H9 (cell line): ENCODE results near the gene MBLAC1. TPM values are rescaled to one million over a fixed set of nuclear protein-coding genes. Genes with fewer than 3 reads are reported as not detected.

Experiments used
- DNase-seq: peaks from one replicate; pipeline ENCODE4 v3.0.0-alpha.2; 2017
- H2AFZ ChIP-seq: one replicate; pipeline ENCODE4 v1.6.1; 2013; ENCODE audit warnings: mild to moderate bottlenecking, low read length, control low read depth, moderate library complexity
- H2AK5ac ChIP-seq: 2 replicates; pipeline ENCODE4 v1.6.1; 2013; ENCODE audit warnings: low read length, control low read depth, mixed read lengths; ENCODE audit not compliant: insufficient read length
- H2BK120ac ChIP-seq: one replicate; pipeline ENCODE4 v1.6.1; 2013; ENCODE audit warnings: low read depth, mild to moderate bottlenecking, low read length, control low read depth, inconsistent platforms; ENCODE audit not compliant: poor library complexity, severe bottlenecking
- H2BK12ac ChIP-seq: 2 replicates; pipeline ENCODE4 v1.6.1; 2013; ENCODE audit warnings: low read length, control low read depth, mixed read lengths, low read depth; ENCODE audit not compliant: insufficient read length
- H2BK15ac ChIP-seq: 2 replicates; pipeline ENCODE4 v1.6.1; 2013; ENCODE audit warnings: low read depth, low read length, control low read depth
- H2BK20ac ChIP-seq: one replicate; pipeline ENCODE4 v1.6.1; 2013; ENCODE audit warnings: low read depth, mild to moderate bottlenecking, low read length, control low read depth, inconsistent platforms; ENCODE audit not compliant: poor library complexity, severe bottlenecking
- H2BK5ac ChIP-seq: 2 replicates; pipeline ENCODE4 v1.6.1; 2013; ENCODE audit warnings: low read length, control low read depth, mixed read lengths; ENCODE audit not compliant: insufficient read length
- H3K14ac ChIP-seq: 2 replicates; pipeline ENCODE4 v1.6.1; 2013; ENCODE audit warnings: low read length, control low read depth; ENCODE audit not compliant: insufficient read depth
- H3K18ac ChIP-seq: 2 replicates; pipeline ENCODE4 v1.6.1; 2013; ENCODE audit warnings: low read depth, mild to moderate bottlenecking, mixed read lengths, low read length, control low read depth; ENCODE audit not compliant: insufficient read length
- H3K23ac ChIP-seq: 2 replicates; pipeline ENCODE4 v1.6.1; 2013; ENCODE audit warnings: low read length, control low read depth, mixed read lengths, low read depth; ENCODE audit not compliant: insufficient read length
- H3K23me2 ChIP-seq: 2 replicates; pipeline ENCODE4 v1.6.1; 2013; ENCODE audit warnings: low read depth, mild to moderate bottlenecking, mixed read lengths, low read length, control low read depth; ENCODE audit not compliant: insufficient read length, poor library complexity, severe bottlenecking
- H3K27ac ChIP-seq: 2 replicates; pipeline ENCODE4 v1.5.1; 2013; ENCODE audit warnings: low read length, control low read depth, mixed read lengths, low read depth; ENCODE audit not compliant: insufficient read length
- H3K27me3 ChIP-seq: 2 replicates; pipeline ENCODE4 v1.6.1; 2013; ENCODE audit warnings: low read length, control low read depth, inconsistent platforms; ENCODE audit not compliant: insufficient read depth
- H3K4ac ChIP-seq: 2 replicates; pipeline ENCODE4 v1.6.1; 2013; ENCODE audit warnings: low read depth, mild to moderate bottlenecking, control low read depth, inconsistent platforms, low read length, moderate library complexity
- H3K4me1 ChIP-seq: 2 replicates; pipeline ENCODE4 v1.6.1; 2013; ENCODE audit warnings: low read length, control low read depth, inconsistent platforms; ENCODE audit not compliant: insufficient read depth
- H3K4me2 ChIP-seq: 2 replicates; pipeline ENCODE4 v1.6.1; 2013; ENCODE audit warnings: low read length, control low read depth, mixed read lengths; ENCODE audit not compliant: insufficient read length, insufficient read depth
- H3K56ac ChIP-seq: 2 replicates; pipeline ENCODE4 v1.6.1; 2013; ENCODE audit warnings: low read depth, mild to moderate bottlenecking, mixed read lengths, low read length, control low read depth; ENCODE audit not compliant: insufficient read length
- H3K79me1 ChIP-seq: 2 replicates; pipeline ENCODE4 v1.6.1; 2013; ENCODE audit warnings: low read depth, mild to moderate bottlenecking, moderate library complexity, low read length, control low read depth, inconsistent platforms; ENCODE audit not compliant: insufficient read depth, poor library complexity, severe bottlenecking
- H3K79me2 ChIP-seq: 2 replicates; pipeline ENCODE4 v1.6.1; 2013; ENCODE audit warnings: low read length, control low read depth, inconsistent platforms; ENCODE audit not compliant: insufficient read depth
- H3K9ac ChIP-seq: 2 replicates; pipeline ENCODE4 v1.6.1; 2013; ENCODE audit warnings: low read length, control low read depth, mixed read lengths; ENCODE audit not compliant: insufficient read length; ENCODE audit errors: extremely low read depth
- H3K9me3 ChIP-seq: one replicate; pipeline ENCODE4 v1.6.1; 2013; ENCODE audit warnings: low read depth, low read length, inconsistent platforms; ENCODE audit not compliant: control insufficient read depth
- H3T11ph ChIP-seq: one replicate; pipeline ENCODE4 v1.6.1; 2013; ENCODE audit warnings: mild to moderate bottlenecking, low read length, control low read depth, inconsistent platforms
- H4K20me1 ChIP-seq: one replicate; pipeline ENCODE4 v1.6.1; 2013; ENCODE audit not compliant: control insufficient read depth, insufficient read length, insufficient read depth
- H4K5ac ChIP-seq: 2 replicates; pipeline ENCODE4 v1.6.1; 2013; ENCODE audit warnings: low read depth, mild to moderate bottlenecking, mixed read lengths, low read length, control low read depth; ENCODE audit not compliant: insufficient read length
- H4K8ac ChIP-seq: replicated peaks from 2 replicates; pipeline ENCODE4 v1.6.1; 2013; ENCODE audit warnings: low read length, control low read depth, mixed read lengths, low read depth; ENCODE audit not compliant: insufficient read length
- H4K91ac ChIP-seq: 2 replicates; pipeline ENCODE4 v1.6.1; 2013; ENCODE audit warnings: low read depth, mild to moderate bottlenecking, moderate library complexity, mixed read lengths, low read length, control low read depth; ENCODE audit not compliant: insufficient read length
- H3K27ac Mint-ChIP-seq, 3 experiments: 2 replicates in 2 of 3; 3 replicates in 1 of 3; pipeline ENCODE4 v1.8.0; 2020 to 2021; ENCODE audit warnings: mixed read lengths in 3 of 3, mild to moderate bottlenecking in 1 of 3, moderate library complexity in 1 of 3
- H3K27me3 Mint-ChIP-seq: 2 replicates; pipeline ENCODE4 v1.8.0; 2021; ENCODE audit warnings: low read depth, mild to moderate bottlenecking, moderate library complexity, mixed read lengths
- H3K36me3 Mint-ChIP-seq, 3 experiments: 2 replicates in 2 of 3; 3 replicates in 1 of 3; pipeline ENCODE4 v1.8.0; 2020 to 2021; ENCODE audit warnings: low read depth in 3 of 3, mixed read lengths in 3 of 3; ENCODE audit not compliant: insufficient read depth in 1 of 3
- H3K4me1 Mint-ChIP-seq, 2 experiments: 2 replicates each; pipeline ENCODE4 v1.8.0; 2020; ENCODE audit warnings: mixed read lengths in 2 of 2
- H3K4me3 Mint-ChIP-seq, 2 experiments: 2 replicates in 1 of 2; 3 replicates in 1 of 2; pipeline ENCODE4 v1.8.0; 2020 to 2021; ENCODE audit warnings: mild to moderate bottlenecking in 2 of 2, mixed read lengths in 2 of 2, moderate library complexity in 1 of 2
- H3K9me3 Mint-ChIP-seq, 2 experiments: 2 replicates in 1 of 2; 3 replicates in 1 of 2; pipeline ENCODE4 v1.8.0; 2020; ENCODE audit warnings: mild to moderate bottlenecking in 2 of 2, mixed read lengths in 2 of 2, moderate library complexity in 1 of 2
- CTCF ChIP-seq: fragments of 200-600 bp; sonication (generic); conservative IDR thresholded peaks from 3 replicates; pipeline ENCODE4 v1.8.0; 2021; ENCODE audit warnings: antibody characterized with exemption, mild to moderate bottlenecking
- WGBS: extraction: QIAGEN DNeasy Blood & Tissue Kit; methylation state at CpG from one replicate; pipeline ENCODE4 v1.1.7; 2013; ENCODE audit warnings: missing lambda C conversion rate, low lambda C conversion rate, mixed read lengths; ENCODE audit not compliant: insufficient read length; ENCODE audit errors: extremely low coverage; 5-methylcytosine and 5-hydroxymethylcytosine counted together
- total RNA-seq: library from RNA; stranded (reverse); gene quantifications from 2 replicates; pipeline ENCODE4 v1.2.1, GENCODE V29; 2021

Gene MBLAC1
- total RNA-seq, 1 experiment from 2014 or later: 1.9 TPM

- no peak overlapping the region for H4K5ac ChIP-seq
- no peak overlapping the region for H4K8ac ChIP-seq
- H2AFZ ChIP-seq: no peak overlapping the region
- H3K4me1 Mint-ChIP-seq: peaks cover 17 to 28% of the 10 kb centered on the region in 2 experiments
- H3K79me1 ChIP-seq: peaks cover 2% of the 10 kb centered on the region
- H3K18ac ChIP-seq: no peak overlapping the region
- no peak overlapping the region for H2BK12ac ChIP-seq
- H2BK5ac ChIP-seq: no peak overlapping the region
- H3K79me2 ChIP-seq: no peaks in the 10 kb centered on the region
- H2BK20ac ChIP-seq: no peak overlapping the region
- no peak overlapping the region for H3K27ac ChIP-seq
- no peaks in the 10 kb centered on the region; the same call in 1 of the 2 replicates for H3K4me1 ChIP-seq
- peak overlapping the region; percentile 75 to 82 for H3K4me3 Mint-ChIP-seq
- no peak overlapping the region for H3K56ac ChIP-seq
- no peak overlapping the region for H4K91ac ChIP-seq
- H3K27me3 ChIP-seq: no peaks in the 10 kb centered on the region
- no peaks in the 10 kb centered on the region; the same call in 1 of the 2 replicates for H3K27me3 Mint-ChIP-seq
- H3T11ph ChIP-seq: no peak overlapping the region
- no peak overlapping the region for H2AK5ac ChIP-seq
- peaks cover 10% of the 10 kb centered on the region for H3K23me2 ChIP-seq
- DNase-seq: no peak
- H3K9me3 ChIP-seq: no peaks in the 10 kb centered on the region
- WGBS: no CpG with 5 or more reads among the region's 16 CpGs
- no peaks in the 10 kb centered on the region for H3K9me3 Mint-ChIP-seq
- no peak overlapping the region for H2BK15ac ChIP-seq
- H3K36me3 Mint-ChIP-seq: peaks cover 21 to 54% (median 53%) of the 10 kb centered on the region in 3 experiments; a peak in 6 of 7 replicates
- H3K14ac ChIP-seq: no peak overlapping the region
- no peak overlapping the region for H2BK120ac ChIP-seq
- no peak overlapping the region for H3K9ac ChIP-seq
- H4K20me1 ChIP-seq: no peaks in the 10 kb centered on the region
- H3K23ac ChIP-seq: no peak overlapping the region
- no peak for TF ChIP-seq CTCF
- H3K27ac Mint-ChIP-seq: no peak overlapping the region
- peak overlapping the region; percentile 92 for H3K4me2 ChIP-seq
- H3K4ac ChIP-seq: no peak overlapping the region
These were observed 29.7 kb downstream of the MBLAC1 start for GRCh38 chr7:100156331-100157068.
